Transverse colon (tissue), 4 donors: ENCODE measurements around the gene KCP.

Experiments used
- CTCF ChIP-seq, 5 experiments: fragments of 200-600 bp in 3 of 5; fragments of 450-650 bp in 2 of 5; sonication (generic) in 3 of 5; IDR thresholded peaks; 1 replicate in 2 of 5; 2 replicates in 3 of 5; pipeline ENCODE4 v1.5.1; 2016 to 2017; ENCODE audit warnings: antibody characterized with exemption in 5 of 5, inconsistent platforms in 3 of 5, mild to moderate bottlenecking in 2 of 5, moderate library complexity in 1 of 5
- EP300 ChIP-seq: sonication (generic); formaldehyde crosslinking; IDR thresholded peaks from one replicate; pipeline ENCODE4 v1.6.1; 2017; ENCODE audit warnings: antibody characterized with exemption, low read depth
- POLR2A ChIP-seq: fragments of 450-650 bp; IDR thresholded peaks from one replicate; pipeline ENCODE4 v1.6.1; 2016; ENCODE audit warnings: antibody characterized with exemption, mild to moderate bottlenecking, moderate library complexity
- POLR2AphosphoS5 ChIP-seq, 3 donors: sonication (generic); formaldehyde crosslinking; IDR thresholded peaks; one replicate each; pipeline ENCODE4 v1.6.1; 2016; ENCODE audit warnings: antibody characterized with exemption in 3 of 3

- TF ChIP-seq CTCF (IDR thresholded peaks at IDR 0.05) (no peak), POLR2AphosphoS5 (IDR thresholded peaks at IDR 0.05) (no peak), POLR2A (no peak), EP300 (no peak)
Observed at GRCh38 chr7:128893251-128894100, 17.0 kb downstream of the KCP start.
